Esophagus squamous epithelium (tissue), 4 donors: Measurements from ENCODE around the gene ROR2.

ENCODE experiments used
- POLR2A ChIP-seq, 4 donors: fragments of 450-650 bp; IDR thresholded peaks; one replicate each; pipeline ENCODE4 v1.6.1; 2017; ENCODE audit warnings: antibody characterized with exemption in 4 of 4, mild to moderate bottlenecking in 4 of 4, moderate library complexity in 3 of 4
- TF ChIP-seq, protein P1 (sequence below), 6 experiments: fragments of 450-650 bp in 4 of 6; fragments of 200-600 bp in 2 of 6; sonication (generic) in 2 of 6; IDR thresholded peaks; one replicate each; pipeline ENCODE4 v1.5.1; 2016 to 2019; ENCODE audit warnings: antibody characterized with exemption in 6 of 6, mild to moderate bottlenecking in 4 of 6, moderate library complexity in 4 of 6

- TF ChIP-seq, protein P1, sequence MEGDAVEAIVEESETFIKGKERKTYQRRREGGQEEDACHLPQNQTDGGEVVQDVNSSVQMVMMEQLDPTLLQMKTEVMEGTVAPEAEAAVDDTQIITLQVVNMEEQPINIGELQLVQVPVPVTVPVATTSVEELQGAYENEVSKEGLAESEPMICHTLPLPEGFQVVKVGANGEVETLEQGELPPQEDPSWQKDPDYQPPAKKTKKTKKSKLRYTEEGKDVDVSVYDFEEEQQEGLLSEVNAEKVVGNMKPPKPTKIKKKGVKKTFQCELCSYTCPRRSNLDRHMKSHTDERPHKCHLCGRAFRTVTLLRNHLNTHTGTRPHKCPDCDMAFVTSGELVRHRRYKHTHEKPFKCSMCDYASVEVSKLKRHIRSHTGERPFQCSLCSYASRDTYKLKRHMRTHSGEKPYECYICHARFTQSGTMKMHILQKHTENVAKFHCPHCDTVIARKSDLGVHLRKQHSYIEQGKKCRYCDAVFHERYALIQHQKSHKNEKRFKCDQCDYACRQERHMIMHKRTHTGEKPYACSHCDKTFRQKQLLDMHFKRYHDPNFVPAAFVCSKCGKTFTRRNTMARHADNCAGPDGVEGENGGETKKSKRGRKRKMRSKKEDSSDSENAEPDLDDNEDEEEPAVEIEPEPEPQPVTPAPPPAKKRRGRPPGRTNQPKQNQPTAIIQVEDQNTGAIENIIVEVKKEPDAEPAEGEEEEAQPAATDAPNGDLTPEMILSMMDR (IDR thresholded peaks at IDR 0.05), result no peak
- no peak for TF ChIP-seq POLR2A (IDR thresholded peaks at IDR 0.05)
These were observed 132.9 kb downstream of the ROR2 start for GRCh38 chr9:91817106-91817492.
